ENCODE measurements around the gene IMP3.

GRCh38 chr15:75598361-75598760 lies 41.7 kb downstream of the IMP3 start:
- no peak for TF ChIP-seq EZH2 (IDR thresholded peaks at IDR 0.05; ENCODE audit: insufficient read depth, low read length)
- no peak for TF ChIP-seq CTCF (IDR thresholded peaks at IDR 0.05; ENCODE audit: insufficient read depth, low read depth, low read length)
